A549 (cell line): Measurements from ENCODE around the gene DLG2.

Experiments
- NFE2L2 ChIP-seq: fragments of 150-350 bp; conservative IDR thresholded peaks from 2 replicates; pipeline ENCODE4 v1.6.1; 2014; ENCODE audit warnings: low read length
- POLR2A ChIP-seq: IDR thresholded peaks from 2 replicates; pipeline ENCODE4 v1.6.1; 2012; ENCODE audit warnings: mild to moderate bottlenecking, low read length
- SREBF2 ChIP-seq: fragments of 450-650 bp; IDR thresholded peaks from 2 replicates; pipeline ENCODE4 v1.6.1; 2014; ENCODE audit warnings: mild to moderate bottlenecking, moderate library complexity
- TF ChIP-seq, protein P1 (sequence below): fragments of 150-350 bp; IDR thresholded peaks from 2 replicates; pipeline ENCODE4 v1.6.1; 2014; ENCODE audit warnings: low read depth, mild to moderate bottlenecking, low read length

DNA sequence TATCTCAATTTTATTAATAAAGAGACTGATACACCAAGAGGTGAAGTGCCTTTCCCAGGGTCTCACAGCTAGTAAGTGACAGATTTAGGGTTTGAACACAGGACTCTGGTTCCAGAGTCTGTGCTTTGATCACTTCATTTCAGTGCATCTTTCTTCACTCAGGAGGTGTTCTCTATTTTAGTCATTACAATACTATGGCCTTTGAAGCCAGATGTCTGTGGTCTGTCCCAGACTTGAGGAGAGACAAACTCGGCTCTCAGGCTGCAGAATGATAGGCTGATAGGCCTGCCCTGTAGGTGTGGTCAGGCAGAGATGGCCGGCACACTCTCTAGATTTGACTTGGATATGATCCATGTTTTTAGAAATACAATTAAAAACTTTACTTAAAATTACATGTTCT, 1862.5 kb downstream of the DLG2 start:
- TF ChIP-seq POLR2A (no peak), NFE2L2 (no peak), SREBF2 (no peak)
- TF ChIP-seq, protein P1, sequence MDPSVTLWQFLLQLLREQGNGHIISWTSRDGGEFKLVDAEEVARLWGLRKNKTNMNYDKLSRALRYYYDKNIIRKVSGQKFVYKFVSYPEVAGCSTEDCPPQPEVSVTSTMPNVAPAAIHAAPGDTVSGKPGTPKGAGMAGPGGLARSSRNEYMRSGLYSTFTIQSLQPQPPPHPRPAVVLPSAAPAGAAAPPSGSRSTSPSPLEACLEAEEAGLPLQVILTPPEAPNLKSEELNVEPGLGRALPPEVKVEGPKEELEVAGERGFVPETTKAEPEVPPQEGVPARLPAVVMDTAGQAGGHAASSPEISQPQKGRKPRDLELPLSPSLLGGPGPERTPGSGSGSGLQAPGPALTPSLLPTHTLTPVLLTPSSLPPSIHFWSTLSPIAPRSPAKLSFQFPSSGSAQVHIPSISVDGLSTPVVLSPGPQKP, result no peak
